T-cell (primary cell): ENCODE measurements around the gene MYRIP. TPM values are rescaled to one million over a fixed set of nuclear protein-coding genes. Genes with fewer than 3 reads are reported as not detected.

Experiments used
- ATAC-seq, 4 experiments: fragments of 200-7000 bp in 3 of 4; fragments of 150-1000 bp in 1 of 4; cut with Tn5 transposase; replicated peaks in 1 of 4; 1 replicate in 3 of 4; 2 replicates in 1 of 4; pipeline ENCODE4 v1.10.0; 2021; ENCODE audit warnings: moderate library complexity in 3 of 4, mild to moderate bottlenecking in 2 of 4, moderate number of reproducible peaks in 1 of 4
- CTCF ChIA-PET, 2 donors: fragments of 300-600 bp; sonication (Branson Sonifier 250); formaldehyde crosslinking; loops; one replicate each; lab custom pipeline; 2022; ENCODE audit warnings: antibody characterized with exemption in 2 of 2; lab: Charles Lee
- POLR2A ChIA-PET, 2 donors: fragments of 300-600 bp; sonication (Branson Sonifier 250); formaldehyde crosslinking; loops; one replicate each; lab custom pipeline; 2022; ENCODE audit warnings: antibody characterized with exemption in 2 of 2; lab: Charles Lee
- DNase-seq, 35 experiments: peaks; one replicate each; pipeline versions ENCODE4 v3.0.0 to v3.0.0-alpha.2; 2013 to 2023
- H3K27ac ChIP-seq: one replicate; pipeline ENCODE4 v1.5.1; 2013; ENCODE audit warnings: low read length
- H3K27me3 ChIP-seq, 2 experiments: replicated peaks in 1 of 2; 1 replicate in 1 of 2; 2 replicates in 1 of 2; pipeline versions ENCODE4 v1.6.1 to v1.7.0; 2013; ENCODE audit warnings: low read length in 1 of 2, mixed read lengths in 1 of 2; ENCODE audit not compliant: control insufficient read depth in 2 of 2, insufficient read depth in 2 of 2; ENCODE audit errors: extremely low read depth in 1 of 2
- H3K36me3 ChIP-seq, 2 donors: 1 replicate in 1 of 2; 2 replicates in 1 of 2; pipeline versions ENCODE4 v1.6.1 to v1.7.0; 2013; ENCODE audit warnings: low read length in 1 of 2; ENCODE audit not compliant: control insufficient read depth in 2 of 2, insufficient read depth in 1 of 2; ENCODE audit errors: extremely low read depth in 1 of 2
- H3K4me1 ChIP-seq, 2 experiments: 1 replicate in 1 of 2; 2 replicates in 1 of 2; pipeline versions ENCODE4 v1.6.1 to v1.7.0; 2013; ENCODE audit warnings: low read length in 2 of 2, mixed read lengths in 1 of 2; ENCODE audit not compliant: insufficient read depth in 2 of 2, control insufficient read depth in 1 of 2; ENCODE audit errors: extremely low read depth in 1 of 2
- H3K4me3 ChIP-seq, 2 donors: 1 replicate in 1 of 2; 2 replicates in 1 of 2; pipeline versions ENCODE4 v1.5.1 to v1.7.0; 2013; ENCODE audit warnings: mild to moderate bottlenecking in 2 of 2, low read length in 1 of 2, moderate library complexity in 1 of 2; ENCODE audit not compliant: control insufficient read depth in 1 of 2; ENCODE audit errors: extremely low read depth in 1 of 2
- H3K9me3 ChIP-seq: 2 replicates; pipeline ENCODE4 v1.7.0; 2013
- H3K27ac Mint-ChIP-seq, 2 donors: one replicate each; pipeline ENCODE4 v1.8.0; 2020 to 2021; ENCODE audit warnings: mild to moderate bottlenecking in 2 of 2, mixed read lengths in 2 of 2
- H3K27me3 Mint-ChIP-seq, 2 donors: one replicate each; pipeline ENCODE4 v1.8.0; 2021 to 2022; ENCODE audit warnings: mixed read lengths in 2 of 2
- H3K36me3 Mint-ChIP-seq: one replicate; pipeline ENCODE4 v1.8.0; 2021; ENCODE audit warnings: mixed read lengths
- H3K4me1 Mint-ChIP-seq, 3 donors: one replicate each; pipeline ENCODE4 v1.8.0; 2020 to 2022; ENCODE audit warnings: mixed read lengths in 3 of 3, mild to moderate bottlenecking in 1 of 3
- H3K4me3 Mint-ChIP-seq, 3 donors: one replicate each; pipeline ENCODE4 v1.8.0; 2020 to 2022; ENCODE audit warnings: mild to moderate bottlenecking in 3 of 3, mixed read lengths in 3 of 3, moderate library complexity in 3 of 3
- H3K9me3 Mint-ChIP-seq, 3 donors: one replicate each; pipeline ENCODE4 v1.8.0; 2020 to 2022; ENCODE audit warnings: mixed read lengths in 3 of 3
- WGBS: methylation state at CpG from one replicate; pipeline ENCODE4 v1.1.5; 2013; ENCODE audit warnings: missing lambda C conversion rate; ENCODE audit not compliant: insufficient coverage; 5-methylcytosine and 5-hydroxymethylcytosine counted together
- total RNA-seq, 35 experiments: library from RNA in 6 of 35; stranded (reverse) in 6 of 35; fragments of 120-200 nt in 1 of 35; gene quantifications; one replicate each; pipeline versions ENCODE4 v1.2.1 to v1.2.4 and lab custom pipeline; 2013 to 2026

Gene MYRIP
- total RNA-seq, 5 donors from 2014 or later (not counting 1 experiment from before 2014, with no cell fraction given): not detected

DNA sequence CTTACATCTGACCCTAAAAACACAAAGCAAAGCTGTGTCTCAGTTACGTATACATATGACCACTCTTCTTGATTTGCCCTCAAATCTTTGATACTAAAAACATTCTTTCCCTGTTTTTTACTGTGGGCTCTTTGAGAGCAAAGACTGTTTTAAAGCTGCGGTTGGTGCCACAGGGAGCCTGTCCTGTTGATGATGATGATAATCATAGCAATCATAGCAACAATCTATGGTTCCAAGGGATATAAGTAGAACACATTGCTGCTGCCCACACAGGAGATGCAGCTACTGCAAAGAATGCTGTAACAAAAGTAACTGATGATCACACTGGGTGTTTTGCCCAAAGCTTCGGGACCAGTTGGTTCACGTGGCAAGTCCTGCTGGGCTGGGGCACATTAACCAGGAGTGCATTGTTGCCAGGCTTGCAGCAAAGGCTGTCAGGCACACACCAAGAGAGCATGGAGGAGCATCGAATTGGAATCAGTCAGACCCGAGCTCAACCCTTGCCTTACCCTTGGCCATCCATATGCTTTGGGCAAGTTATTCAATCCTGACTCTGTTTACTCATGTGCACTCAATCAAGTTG, 368.7 kb downstream of the MYRIP start:
- ChIA-PET CTCF (interaction anchor here in 1 of 2 donors (0.6 kb wide), 1 partner anchor 177 kb away, joined by 3 read pairs; no protein-coding TSS in a partner anchor), POLR2A (no interaction called here)
- H3K36me3 Mint-ChIP-seq: no peaks in the 10 kb centered on the region

DNA sequence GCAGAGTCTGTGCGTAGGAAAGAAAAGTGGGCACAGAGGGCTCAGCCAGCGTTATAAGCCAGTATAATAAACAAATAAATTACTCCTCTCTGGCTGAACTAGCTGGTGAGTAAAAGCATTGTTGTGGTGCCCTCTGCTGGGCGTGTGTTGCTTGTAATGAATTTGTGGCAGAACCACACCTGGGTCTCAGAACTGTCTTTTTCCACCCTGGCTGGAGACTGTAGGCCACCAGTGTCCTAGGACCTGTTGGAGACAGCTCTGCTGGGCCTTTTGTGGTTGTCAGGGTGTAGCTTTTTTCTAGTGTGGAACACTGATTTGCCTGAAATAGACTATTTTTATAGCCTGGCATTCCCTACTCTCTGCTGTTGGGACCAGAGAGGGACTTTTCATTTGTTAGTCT, 369.6 kb downstream of the MYRIP start:
- no peaks in the 10 kb centered on the region for H3K9me3 ChIP-seq
- DNase-seq (peak in 31 of 35 experiments; percentile 6 to 53 (median 35)), ATAC-seq (no peak)
- Mint-ChIP-seq H3K4me3 (no peak overlapping the region), H3K27ac (no peak overlapping the region), H3K9me3 (no peaks in the 10 kb centered on the region), H3K27me3 (peaks cover 0 to 2% of the 10 kb centered on the region in 2 donors), H3K4me1 (no peaks in the 10 kb centered on the region), H3K36me3 (no peaks in the 10 kb centered on the region)
- no peak overlapping the region for H3K27ac ChIP-seq
- WGBS: no CpG with 5 or more reads among the region's 3 CpGs
- no peaks in the 10 kb centered on the region for H3K4me1 ChIP-seq
- H3K27me3 ChIP-seq: no peaks in the 10 kb centered on the region
- ChIA-PET POLR2A (interaction anchor here in 1 of 2 donors (0.6 kb wide), 1 partner anchor 25 kb away, joined by 4 read pairs; no protein-coding TSS in a partner anchor), CTCF (interaction anchor here (0.6 to 1.6 kb wide), 4 partner anchors 10 to 176 kb away, joined by 3 to 7 read pairs (median 4); no protein-coding TSS in a partner anchor)
- no peak overlapping the region for H3K4me3 ChIP-seq
- no peaks in the 10 kb centered on the region for H3K36me3 ChIP-seq

More for the DNA sequence above, 368.7 kb downstream of the MYRIP start:
- Histone ChIP-seq H3K4me1 (no peaks in the 10 kb centered on the region), H3K4me3 (no peak overlapping the region), H3K9me3 (no peaks in the 10 kb centered on the region), H3K36me3 (no peaks in the 10 kb centered on the region), H3K27me3 (no peaks in the 10 kb centered on the region), H3K27ac (no peak overlapping the region)
- H3K4me1 Mint-ChIP-seq: no peaks in the 10 kb centered on the region
- no peak for ATAC-seq
- 83% methylated on average over 5 of the region's 6 CpGs for WGBS
- no peak overlapping the region for H3K27ac Mint-ChIP-seq
- H3K9me3 Mint-ChIP-seq: no peaks in the 10 kb centered on the region
- no peak for DNase-seq
- no peak overlapping the region for H3K4me3 Mint-ChIP-seq
- peaks cover 0 to 2% of the 10 kb centered on the region in 2 donors for H3K27me3 Mint-ChIP-seq

DNA sequence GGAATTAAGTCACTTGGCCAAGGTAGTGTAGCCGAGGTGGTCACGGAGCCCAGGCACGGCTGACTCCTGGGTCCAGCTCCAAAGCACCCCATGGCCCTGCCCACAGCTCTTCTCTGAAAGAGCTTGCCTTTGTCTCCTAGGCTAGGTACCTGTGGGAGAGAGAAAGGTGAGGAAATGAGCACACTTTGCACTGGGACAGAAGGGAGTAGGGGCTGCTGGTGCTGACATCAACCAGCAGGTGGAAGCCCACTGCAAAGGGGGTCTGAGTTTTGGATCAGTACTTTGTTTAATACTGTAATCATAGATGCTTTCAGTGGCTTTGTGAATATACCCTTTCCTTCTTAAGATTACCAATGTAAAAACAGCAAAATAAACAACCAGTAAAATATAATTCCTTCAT, 371.8 kb downstream of the MYRIP start:
- no peak overlapping the region for H3K27ac Mint-ChIP-seq
- ChIA-PET CTCF (interaction anchor here (0.5 to 1.6 kb wide), 5 partner anchors 11 to 248 kb away, joined by 3 to 4 read pairs (median 4); no protein-coding TSS in a partner anchor), POLR2A (no interaction called here)
- 83% methylated on average over 3 of the region's 3 CpGs for WGBS
- no peak overlapping the region for H3K27ac ChIP-seq
- H3K9me3 Mint-ChIP-seq: no peaks in the 10 kb centered on the region
- H3K4me1 Mint-ChIP-seq: no peaks in the 10 kb centered on the region
- ATAC-seq (no peak), DNase-seq (no peak)
- no peaks in the 10 kb centered on the region for H3K27me3 ChIP-seq
- H3K4me1 ChIP-seq: no peaks in the 10 kb centered on the region
- H3K4me3 ChIP-seq: no peak overlapping the region
- H3K27me3 Mint-ChIP-seq: no peaks in the 10 kb centered on the region
- H3K36me3 ChIP-seq: no peaks in the 10 kb centered on the region
- no peaks in the 10 kb centered on the region for H3K9me3 ChIP-seq
- no peak overlapping the region for H3K4me3 Mint-ChIP-seq
- no peaks in the 10 kb centered on the region for H3K36me3 Mint-ChIP-seq

DNA sequence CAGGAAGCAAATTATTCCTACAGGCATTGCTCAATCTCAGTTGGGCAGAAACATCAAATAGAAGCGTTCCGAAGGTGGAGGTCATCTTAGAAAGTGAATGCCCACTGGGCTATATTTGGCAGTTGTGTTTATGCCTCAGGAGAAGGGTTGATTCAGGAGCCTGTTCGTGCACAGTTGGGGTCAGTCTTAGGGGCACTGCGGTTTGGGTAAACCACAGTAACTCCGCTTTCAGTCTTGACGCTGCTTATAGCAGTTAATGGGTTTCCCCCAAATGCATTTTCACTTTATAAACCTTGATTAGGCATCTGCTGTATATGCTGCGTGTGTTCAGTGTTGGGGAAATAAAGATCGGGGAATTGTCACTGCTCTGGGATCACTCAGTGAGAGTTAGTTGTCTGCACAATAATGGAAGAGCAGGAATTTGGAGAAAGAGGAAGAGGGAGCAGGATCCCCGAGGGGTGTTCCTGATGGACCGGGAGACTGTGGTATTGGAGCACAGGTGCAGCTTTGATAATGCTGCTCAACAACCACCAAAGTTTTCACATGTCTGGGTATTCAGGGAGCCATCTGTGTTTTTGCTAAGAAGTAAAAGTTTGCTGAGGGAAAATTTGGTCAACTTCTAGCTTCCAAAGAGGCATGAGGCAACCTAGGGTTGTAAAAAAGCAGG, 375.8 kb downstream of the MYRIP start:
- 91% methylated on average over 5 of the region's 10 CpGs for WGBS
- Histone ChIP-seq H3K9me3 (no peaks in the 10 kb centered on the region), H3K4me1 (no peaks in the 10 kb centered on the region), H3K36me3 (no peaks in the 10 kb centered on the region), H3K27me3 (peaks cover 0 to 3% of the 10 kb centered on the region in 2 experiments), H3K4me3 (no peak overlapping the region), H3K27ac (no peak overlapping the region)
- ChIA-PET CTCF (no interaction called here), POLR2A (no interaction called here)
- Mint-ChIP-seq H3K27ac (no peak overlapping the region), H3K4me3 (no peak overlapping the region), H3K36me3 (no peaks in the 10 kb centered on the region), H3K27me3 (no peaks in the 10 kb centered on the region), H3K9me3 (no peaks in the 10 kb centered on the region), H3K4me1 (no peaks in the 10 kb centered on the region)
- DNase-seq (no peak), ATAC-seq (no peak)

DNA sequence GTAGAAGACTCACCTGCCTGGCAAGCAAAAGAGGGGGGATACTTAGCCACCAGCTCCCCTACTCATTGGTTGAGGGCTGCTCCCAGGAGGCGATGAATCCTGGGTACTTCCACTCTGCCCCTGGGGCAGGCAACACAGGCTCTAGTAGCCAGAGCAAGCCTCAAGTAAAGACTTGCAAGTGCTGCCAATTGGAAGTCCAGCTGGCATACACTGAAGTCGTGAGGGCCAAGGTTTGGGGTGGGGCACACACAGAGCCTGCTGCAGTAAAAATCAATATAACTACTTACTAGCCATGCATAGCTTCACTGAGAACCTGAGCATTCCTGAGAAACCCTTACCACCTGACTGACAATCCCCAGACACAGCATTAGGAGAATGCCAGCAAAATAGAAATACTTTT, 377.1 kb downstream of the MYRIP start:
- ATAC-seq: no peak
- Histone ChIP-seq H3K27ac (no peak overlapping the region), H3K36me3 (no peaks in the 10 kb centered on the region), H3K27me3 (peaks cover 0 to 3% of the 10 kb centered on the region in 2 experiments), H3K4me1 (no peaks in the 10 kb centered on the region), H3K4me3 (no peak overlapping the region), H3K9me3 (no peaks in the 10 kb centered on the region)
- H3K4me1 Mint-ChIP-seq: no peaks in the 10 kb centered on the region
- POLR2A ChIA-PET: no interaction called here
- no peaks in the 10 kb centered on the region for H3K27me3 Mint-ChIP-seq
- DNase-seq: no peak
- CTCF ChIA-PET: no interaction called here
- H3K4me3 Mint-ChIP-seq: no peak overlapping the region
- H3K9me3 Mint-ChIP-seq: no peaks in the 10 kb centered on the region
- H3K36me3 Mint-ChIP-seq: no peaks in the 10 kb centered on the region
- 69% methylated on average over 2 of the region's 2 CpGs for WGBS
- no peak overlapping the region for H3K27ac Mint-ChIP-seq

DNA sequence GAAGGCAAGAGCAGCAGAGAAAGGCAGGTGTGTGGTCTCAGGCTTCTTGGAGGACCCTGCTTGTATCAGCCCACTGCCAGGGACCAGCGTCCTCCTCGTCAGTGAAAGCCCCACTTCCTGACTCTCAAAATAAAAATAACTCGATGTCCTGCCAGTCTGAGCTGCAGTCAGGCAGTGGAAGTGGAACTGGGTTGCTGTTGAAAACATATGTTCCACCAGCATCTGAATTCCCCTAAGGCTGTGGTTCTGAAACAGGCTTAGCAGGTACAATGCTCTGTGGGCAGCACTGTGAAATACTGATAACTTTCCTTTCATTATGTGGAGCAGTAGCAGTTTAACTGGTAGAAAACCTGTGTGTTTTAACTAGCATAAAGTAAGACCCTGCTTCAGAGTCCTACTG, 378.5 kb downstream of the MYRIP start:
- Mint-ChIP-seq H3K27me3 (no peaks in the 10 kb centered on the region), H3K9me3 (no peaks in the 10 kb centered on the region), H3K36me3 (no peaks in the 10 kb centered on the region), H3K4me3 (no peak overlapping the region), H3K4me1 (no peaks in the 10 kb centered on the region), H3K27ac (no peak overlapping the region)
- ATAC-seq (no peak), DNase-seq (no peak)
- H3K36me3 ChIP-seq: no peaks in the 10 kb centered on the region
- WGBS: 0% methylated on average over 1 of the region's 3 CpGs
- ChIA-PET POLR2A (interaction anchor here in 1 of 2 donors (0.5 kb wide), 1 partner anchor 1745 kb away, joined by 5 read pairs; no protein-coding TSS in a partner anchor), CTCF (no interaction called here)
- H3K4me1 ChIP-seq: no peaks in the 10 kb centered on the region
- H3K27ac ChIP-seq: no peak overlapping the region
- no peak overlapping the region for H3K4me3 ChIP-seq
- no peaks in the 10 kb centered on the region for H3K9me3 ChIP-seq
- peaks cover 0 to 3% of the 10 kb centered on the region in 2 experiments for H3K27me3 ChIP-seq
